Stomach (tissue), 9 donors: Measurements from ENCODE around the gene HGS. TPM values are rescaled to one million over a fixed set of nuclear protein-coding genes. Genes with fewer than 3 reads are reported as not detected.

Experiments used
- DNase-seq, 2 donors: peaks; one replicate each; pipeline versions ENCODE4 v3.0.0 to v3.0.0-alpha.2; 2013 to 2019
- H3K27ac ChIP-seq, 5 donors: fragments of 200-600 bp in 4 of 5; sonication (generic) in 4 of 5; one replicate each; pipeline ENCODE4 v1.5.1; 2013 to 2019; ENCODE audit warnings: mild to moderate bottlenecking in 1 of 5, moderate library complexity in 1 of 5
- H3K27me3 ChIP-seq, 3 donors: fragments of 200-600 bp; sonication (generic); one replicate each; pipeline ENCODE4 v1.5.1; 2017 to 2019; ENCODE audit warnings: mixed run types in 1 of 3
- H3K36me3 ChIP-seq, 4 donors: fragments of 200-600 bp; sonication (generic); 1 replicate in 3 of 4; 2 replicates in 1 of 4; pipeline ENCODE4 v1.5.1; 2016 to 2019
- H3K4me1 ChIP-seq, 4 donors: fragments of 200-600 bp; sonication (generic); one replicate each; pipeline ENCODE4 v1.5.1; 2016 to 2019
- H3K4me3 ChIP-seq, 4 donors: fragments of 200-600 bp; sonication (generic) in 3 of 4; one replicate each; pipeline ENCODE4 v1.5.1; 2016 to 2019; ENCODE audit warnings: mild to moderate bottlenecking in 1 of 4
- H3K9me3 ChIP-seq, 4 donors: fragments of 200-600 bp; sonication (generic); one replicate each; pipeline ENCODE4 v1.5.1; 2016 to 2019
- EP300 ChIP-seq: sonication (generic); formaldehyde crosslinking; IDR thresholded peaks from one replicate; pipeline ENCODE4 v1.6.1; 2017; ENCODE audit warnings: antibody characterized with exemption
- POLR2A ChIP-seq, 4 donors: fragments of 450-650 bp; IDR thresholded peaks; one replicate each; pipeline ENCODE4 v1.6.1; 2016; ENCODE audit warnings: antibody characterized with exemption in 4 of 4, control low read depth in 2 of 4, mild to moderate bottlenecking in 1 of 4, moderate library complexity in 1 of 4
- POLR2AphosphoS5 ChIP-seq, 3 donors: sonication (generic); formaldehyde crosslinking; IDR thresholded peaks; one replicate each; pipeline ENCODE4 v1.6.1; 2016; ENCODE audit warnings: antibody characterized with exemption in 3 of 3
- WGBS, 5 donors: extraction: QIAGEN DNeasy Blood & Tissue Kit in 3 of 5; methylation state at CpG; one replicate each; pipeline versions ENCODE4 v1.1.5 to v1.1.7; 2013 to 2018; 5-methylcytosine and 5-hydroxymethylcytosine counted together
- intact Hi-C: fragments of 100-400 bp; cut with DNase I; formaldehyde crosslinking; loops from one replicate; pipeline ENCODE4 v1.15.1; 2023; ENCODE audit warnings: low total_unique reads
- polyA plus RNA-seq, 3 donors: library from polyadenylated mRNA; stranded (reverse); fragments of 200-250 nt; gene quantifications; one replicate each; pipeline ENCODE4 v1.2.3, GENCODE V29; 2013
- total RNA-seq, 5 donors: library from RNA; depleted of rRNA; stranded (reverse); fragments of >200 nt; gene quantifications; one replicate each; pipeline versions ENCODE4 v1.1.0 to v1.2.3, GENCODE V29; 2014 to 2016
- TF ChIP-seq, protein P1 (sequence below), 7 experiments: fragments of 450-650 bp in 4 of 7; fragments of 200-600 bp in 3 of 7; sonication (generic) in 3 of 7; IDR thresholded peaks; one replicate each; pipeline ENCODE4 v1.5.1; 2016 to 2019; ENCODE audit warnings: antibody characterized with exemption in 7 of 7, control low read depth in 2 of 7, mild to moderate bottlenecking in 1 of 7
- donor health status: healthy with polysubstance abuse.
- donor health status: Bipolar disorder and iron deficiency.
- donor health status: healthy.

The HGS gene
- total and polyA plus RNA-seq, 8 donors, result 52.0 to 275 (median 129) TPM

DNA sequence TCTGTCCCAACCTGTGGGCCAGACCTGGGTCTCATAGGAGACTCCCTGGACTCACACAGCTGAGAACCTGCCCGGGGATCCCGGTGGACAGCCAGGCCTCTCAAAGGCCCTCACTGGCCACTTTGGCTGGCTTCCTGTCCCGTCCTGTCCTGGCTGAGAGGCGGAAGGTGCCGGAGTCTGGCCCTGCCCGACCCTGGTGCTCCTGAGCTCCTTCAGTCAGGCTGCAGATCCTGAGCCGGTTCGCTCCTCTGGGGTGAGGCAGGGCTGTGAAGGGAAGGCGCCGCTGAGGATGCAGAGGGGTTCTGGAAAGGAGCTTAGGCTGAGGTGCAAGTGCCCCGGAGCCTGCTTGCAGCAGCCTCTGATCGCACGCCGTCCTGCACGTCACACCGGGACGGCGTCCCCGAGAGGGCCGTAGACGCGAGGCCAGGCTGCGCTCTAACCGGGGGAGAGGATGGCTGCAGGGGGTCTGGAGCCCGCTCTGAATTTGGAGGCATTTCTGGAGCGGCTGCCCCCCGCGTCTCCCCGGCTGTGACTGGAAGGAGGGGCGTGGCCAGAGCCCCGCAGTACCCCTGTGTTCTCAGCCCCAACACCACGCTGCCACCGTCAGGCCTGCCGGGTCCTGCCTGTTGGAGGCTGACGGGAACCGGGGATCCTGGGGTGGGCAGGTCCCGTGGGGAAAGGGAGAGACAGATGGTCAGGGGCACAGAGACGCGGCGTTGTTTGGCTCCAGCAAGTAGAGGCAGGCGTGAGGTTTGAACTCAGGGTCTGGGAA is 4.1 kb downstream of the HGS start:
- no peaks in the 10 kb centered on the region for H3K9me3 ChIP-seq
- H3K36me3 ChIP-seq, result peaks cover 69 to 79% (median 77%) of the 10 kb centered on the region in 4 donors
- 94 to 96% (median 95%) methylated on average over 39 to 41 of the region's 41 CpGs for WGBS, 5 donors
- TF ChIP-seq, protein P1, sequence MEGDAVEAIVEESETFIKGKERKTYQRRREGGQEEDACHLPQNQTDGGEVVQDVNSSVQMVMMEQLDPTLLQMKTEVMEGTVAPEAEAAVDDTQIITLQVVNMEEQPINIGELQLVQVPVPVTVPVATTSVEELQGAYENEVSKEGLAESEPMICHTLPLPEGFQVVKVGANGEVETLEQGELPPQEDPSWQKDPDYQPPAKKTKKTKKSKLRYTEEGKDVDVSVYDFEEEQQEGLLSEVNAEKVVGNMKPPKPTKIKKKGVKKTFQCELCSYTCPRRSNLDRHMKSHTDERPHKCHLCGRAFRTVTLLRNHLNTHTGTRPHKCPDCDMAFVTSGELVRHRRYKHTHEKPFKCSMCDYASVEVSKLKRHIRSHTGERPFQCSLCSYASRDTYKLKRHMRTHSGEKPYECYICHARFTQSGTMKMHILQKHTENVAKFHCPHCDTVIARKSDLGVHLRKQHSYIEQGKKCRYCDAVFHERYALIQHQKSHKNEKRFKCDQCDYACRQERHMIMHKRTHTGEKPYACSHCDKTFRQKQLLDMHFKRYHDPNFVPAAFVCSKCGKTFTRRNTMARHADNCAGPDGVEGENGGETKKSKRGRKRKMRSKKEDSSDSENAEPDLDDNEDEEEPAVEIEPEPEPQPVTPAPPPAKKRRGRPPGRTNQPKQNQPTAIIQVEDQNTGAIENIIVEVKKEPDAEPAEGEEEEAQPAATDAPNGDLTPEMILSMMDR (IDR thresholded peaks at IDR 0.05), result no peak
- TF ChIP-seq POLR2A (IDR thresholded peaks at IDR 0.05) (no peak), EP300 (no peak), POLR2AphosphoS5 (IDR thresholded peaks at IDR 0.05) (no peak)
- intact Hi-C loops, result no loop called here
- no peak overlapping the region for H3K27ac ChIP-seq
- H3K4me3 ChIP-seq, result no peak overlapping the region
- DNase-seq, result no peak
- peaks cover 17 to 28% (median 25%) of the 10 kb centered on the region in 4 donors for H3K4me1 ChIP-seq
- no peaks in the 10 kb centered on the region for H3K27me3 ChIP-seq

DNA sequence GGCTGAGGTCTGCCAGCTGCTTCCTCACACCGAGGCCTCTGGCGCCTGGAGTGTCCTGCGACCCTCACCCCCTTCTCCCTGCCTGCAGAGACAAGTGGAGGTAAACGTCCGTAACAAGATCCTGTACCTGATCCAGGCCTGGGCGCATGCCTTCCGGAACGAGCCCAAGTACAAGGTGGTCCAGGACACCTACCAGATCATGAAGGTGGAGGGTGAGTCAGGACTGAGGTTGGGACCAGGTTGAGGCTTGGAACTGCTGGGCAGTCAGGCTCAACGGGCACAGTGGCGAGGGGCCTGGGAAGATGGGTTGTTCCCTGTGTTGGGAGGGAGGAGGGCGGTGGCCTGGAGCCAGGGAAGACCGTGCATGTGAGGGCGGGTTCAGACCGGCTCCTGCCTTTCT is 4.8 kb downstream of the HGS start:
- Histone ChIP-seq H3K27me3 (no peaks in the 10 kb centered on the region), H3K27ac (no peak overlapping the region), H3K4me3 (no peak overlapping the region), H3K36me3 (peaks cover 75 to 86% (median 83%) of the 10 kb centered on the region in 4 donors), H3K9me3 (no peaks in the 10 kb centered on the region), H3K4me1 (peaks cover 15 to 26% (median 22%) of the 10 kb centered on the region in 4 donors)
- TF ChIP-seq, protein P1 (IDR thresholded peaks at IDR 0.05), result no peak
- TF ChIP-seq EP300 (no peak), POLR2AphosphoS5 (IDR thresholded peaks at IDR 0.05) (no peak), POLR2A (IDR thresholded peaks at IDR 0.05) (no peak)
- 83 to 92% (median 88%) methylated on average over 14 of the region's 14 CpGs for WGBS, 5 donors
- DNase-seq, result no peak
- intact Hi-C loops, result no loop called here

DNA sequence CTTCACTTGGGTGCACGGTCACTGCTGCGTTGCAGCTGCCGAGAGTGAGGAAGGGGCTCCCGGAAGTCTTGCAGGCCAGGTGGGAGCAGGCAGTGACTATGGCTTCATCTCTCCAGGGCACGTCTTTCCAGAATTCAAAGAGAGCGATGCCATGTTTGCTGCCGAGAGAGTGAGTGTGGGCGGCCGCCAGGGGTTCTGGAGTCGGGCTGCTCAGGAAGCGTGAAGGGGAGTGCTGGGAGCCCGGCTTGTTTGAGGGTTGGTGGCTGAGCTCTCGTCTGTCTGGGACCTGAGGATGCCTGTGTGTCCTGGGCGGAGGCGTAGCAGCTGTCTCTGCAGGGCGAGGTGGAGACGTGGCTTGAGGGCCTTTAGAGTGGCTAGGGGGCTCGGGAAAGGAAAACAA is 6.3 kb downstream of the HGS start:
- no peak overlapping the region for H3K4me3 ChIP-seq
- peaks cover 7 to 18% (median 13%) of the 10 kb centered on the region in 4 donors for H3K4me1 ChIP-seq
- intact Hi-C loops, result no loop called here
- no peaks in the 10 kb centered on the region for H3K27me3 ChIP-seq
- DNase-seq, result no peak
- WGBS, 5 donors, result 83 to 94% (median 91%) methylated on average over 15 to 18 of the region's 18 CpGs
- H3K9me3 ChIP-seq, result no peaks in the 10 kb centered on the region
- TF ChIP-seq EP300 (no peak), POLR2AphosphoS5 (IDR thresholded peaks at IDR 0.05) (no peak), POLR2A (IDR thresholded peaks at IDR 0.05) (no peak)
- TF ChIP-seq, protein P1 (IDR thresholded peaks at IDR 0.05), result no peak
- H3K27ac ChIP-seq, result no peak overlapping the region
- peaks cover 90 to 100% (median 98%) of the 10 kb centered on the region in 4 donors for H3K36me3 ChIP-seq

DNA sequence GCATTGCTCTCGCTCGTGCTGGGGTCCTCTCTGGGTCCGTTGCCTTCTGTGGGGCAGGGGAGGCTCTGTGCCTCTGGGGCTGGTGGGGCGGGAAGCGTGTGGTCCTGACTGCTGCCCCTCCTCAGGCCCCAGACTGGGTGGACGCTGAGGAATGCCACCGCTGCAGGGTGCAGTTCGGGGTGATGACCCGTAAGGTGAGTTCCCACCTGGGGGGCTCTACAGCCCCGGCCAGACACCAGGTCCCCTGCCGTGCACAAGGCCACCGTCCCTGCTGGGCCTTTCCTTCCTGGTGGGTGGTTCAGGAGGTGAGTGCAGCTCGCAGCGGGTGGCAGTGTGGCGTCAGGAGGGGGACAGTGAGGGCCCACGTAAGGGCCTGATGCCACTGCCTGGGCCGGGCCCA is 6.7 kb downstream of the HGS start:
- no peak for DNase-seq
- Histone ChIP-seq H3K9me3 (no peaks in the 10 kb centered on the region), H3K27me3 (no peaks in the 10 kb centered on the region), H3K4me3 (no peak overlapping the region), H3K27ac (no peak overlapping the region), H3K4me1 (peaks cover 3 to 13% (median 9%) of the 10 kb centered on the region in 4 donors), H3K36me3 (peaks cover 95 to 100% (median 100%) of the 10 kb centered on the region in 4 donors)
- intact Hi-C loops, result no loop called here
- WGBS, 5 donors, result 75 to 88% (median 81%) methylated on average over 11 to 17 of the region's 17 CpGs
- TF ChIP-seq POLR2AphosphoS5 (IDR thresholded peaks at IDR 0.05) (no peak), EP300 (no peak), POLR2A (IDR thresholded peaks at IDR 0.05) (no peak)
- TF ChIP-seq, protein P1 (IDR thresholded peaks at IDR 0.05), result no peak
